GM06990 (cell line): ENCODE measurements around the gene DBN1.

Source experiments
- DNase-seq: peaks from one replicate; pipeline ENCODE4 v3.0.0-alpha.2; 2011; ENCODE audit not compliant: insufficient read length; ENCODE audit errors: extremely low read depth
- H3K27me3 ChIP-seq: replicated peaks from 2 replicates; pipeline ENCODE4 v1.6.0; 2011; ENCODE audit warnings: low read length; ENCODE audit not compliant: control insufficient read depth, insufficient read depth
- H3K36me3 ChIP-seq: 2 replicates; pipeline ENCODE4 v1.5.1; 2011; ENCODE audit warnings: low read length; ENCODE audit not compliant: control insufficient read depth, insufficient read depth
- H3K4me3 ChIP-seq: replicated peaks from 2 replicates; pipeline ENCODE4 v1.5.1; 2011; ENCODE audit warnings: low read depth, mild to moderate bottlenecking, control low read depth, low read length
- TF ChIP-seq, protein P1 (sequence below): IDR thresholded peaks from 2 replicates; pipeline ENCODE4 v1.5.1; 2011; ENCODE audit warnings: low read length, control low read depth, mild to moderate bottlenecking, inconsistent platforms; ENCODE audit not compliant: insufficient read depth, poor library complexity, severe bottlenecking

Gene DBN1

GRCh38 chr5:177428574-177429217 is 44.7 kb downstream of the DBN1 start:
- TF ChIP-seq, protein P1, sequence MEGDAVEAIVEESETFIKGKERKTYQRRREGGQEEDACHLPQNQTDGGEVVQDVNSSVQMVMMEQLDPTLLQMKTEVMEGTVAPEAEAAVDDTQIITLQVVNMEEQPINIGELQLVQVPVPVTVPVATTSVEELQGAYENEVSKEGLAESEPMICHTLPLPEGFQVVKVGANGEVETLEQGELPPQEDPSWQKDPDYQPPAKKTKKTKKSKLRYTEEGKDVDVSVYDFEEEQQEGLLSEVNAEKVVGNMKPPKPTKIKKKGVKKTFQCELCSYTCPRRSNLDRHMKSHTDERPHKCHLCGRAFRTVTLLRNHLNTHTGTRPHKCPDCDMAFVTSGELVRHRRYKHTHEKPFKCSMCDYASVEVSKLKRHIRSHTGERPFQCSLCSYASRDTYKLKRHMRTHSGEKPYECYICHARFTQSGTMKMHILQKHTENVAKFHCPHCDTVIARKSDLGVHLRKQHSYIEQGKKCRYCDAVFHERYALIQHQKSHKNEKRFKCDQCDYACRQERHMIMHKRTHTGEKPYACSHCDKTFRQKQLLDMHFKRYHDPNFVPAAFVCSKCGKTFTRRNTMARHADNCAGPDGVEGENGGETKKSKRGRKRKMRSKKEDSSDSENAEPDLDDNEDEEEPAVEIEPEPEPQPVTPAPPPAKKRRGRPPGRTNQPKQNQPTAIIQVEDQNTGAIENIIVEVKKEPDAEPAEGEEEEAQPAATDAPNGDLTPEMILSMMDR = no peak
- Histone ChIP-seq H3K36me3 (peaks cover 23% of the 10 kb centered on the region), H3K4me3 (peak overlapping the region; percentile 86), H3K27me3 (no peaks in the 10 kb centered on the region)
- DNase-seq = no peak

GRCh38 chr5:177427919-177428573 is 45.4 kb downstream of the DBN1 start:
- TF ChIP-seq, protein P1 = no peak
- no peaks in the 10 kb centered on the region for H3K27me3 ChIP-seq
- H3K36me3 ChIP-seq = peaks cover 16% of the 10 kb centered on the region
- H3K4me3 ChIP-seq = peak overlapping the region; percentile 86
- peak; percentile 61 for DNase-seq

- DNase-seq = peak; percentile 51
- TF ChIP-seq, protein P1 = no peak
These were observed 46.1 kb downstream of the DBN1 start for GRCh38 chr5:177427211-177427822.

DNA sequence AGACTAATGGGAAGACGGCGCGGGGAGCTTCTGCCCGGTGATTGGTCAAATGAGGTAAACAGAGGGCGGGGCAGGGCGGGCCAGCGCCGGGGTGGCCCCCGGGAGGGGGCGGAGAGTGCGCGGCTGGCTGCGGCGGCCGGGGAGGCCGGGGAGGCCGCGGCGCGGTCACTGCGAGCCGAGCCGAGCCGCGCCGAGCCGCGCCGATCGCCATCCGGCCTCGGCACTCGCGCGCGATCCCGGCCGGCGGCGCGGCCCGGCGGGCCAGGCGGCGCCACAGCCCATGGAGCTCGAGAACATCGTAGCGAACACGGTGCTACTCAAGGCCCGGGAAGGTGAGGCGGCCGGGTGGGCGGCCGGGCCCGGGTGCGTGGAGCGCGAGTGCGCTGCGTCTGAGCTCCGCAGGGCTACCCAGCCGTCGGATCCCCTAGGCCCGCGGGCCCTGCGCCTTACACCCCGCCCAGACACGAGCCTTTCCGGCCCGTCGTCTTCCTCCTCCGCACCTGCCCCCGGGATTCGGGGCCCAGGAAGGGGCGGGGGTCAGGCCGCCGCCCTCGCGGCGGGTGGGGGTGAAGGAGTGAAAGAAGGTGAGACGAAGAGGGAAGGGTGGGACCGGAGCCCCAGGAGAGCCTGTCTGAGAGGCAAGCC is 46.7 kb downstream of the DBN1 start, which contains the start of gene GRK6:
Gene GRK6 (plus strand): TSS at position 111 of the 645 bp plus-strand sequence. CDS start 170 bp downstream, at position 281.
- Histone ChIP-seq H3K27me3 (no peaks in the 10 kb centered on the region), H3K4me3 (peak within 1 kb of the TSS; percentile 86), H3K36me3 (peaks cover 3% of the 10 kb centered on the region)
- peak; percentile 80 for DNase-seq
- TF ChIP-seq, protein P1 = no peak

More at GRCh38 chr5:177427211-177427822, 46.1 kb downstream of the DBN1 start:
- Histone ChIP-seq H3K36me3 (peaks cover 9% of the 10 kb centered on the region), H3K27me3 (no peaks in the 10 kb centered on the region), H3K4me3 (peak overlapping the region; percentile 86)

DNA sequence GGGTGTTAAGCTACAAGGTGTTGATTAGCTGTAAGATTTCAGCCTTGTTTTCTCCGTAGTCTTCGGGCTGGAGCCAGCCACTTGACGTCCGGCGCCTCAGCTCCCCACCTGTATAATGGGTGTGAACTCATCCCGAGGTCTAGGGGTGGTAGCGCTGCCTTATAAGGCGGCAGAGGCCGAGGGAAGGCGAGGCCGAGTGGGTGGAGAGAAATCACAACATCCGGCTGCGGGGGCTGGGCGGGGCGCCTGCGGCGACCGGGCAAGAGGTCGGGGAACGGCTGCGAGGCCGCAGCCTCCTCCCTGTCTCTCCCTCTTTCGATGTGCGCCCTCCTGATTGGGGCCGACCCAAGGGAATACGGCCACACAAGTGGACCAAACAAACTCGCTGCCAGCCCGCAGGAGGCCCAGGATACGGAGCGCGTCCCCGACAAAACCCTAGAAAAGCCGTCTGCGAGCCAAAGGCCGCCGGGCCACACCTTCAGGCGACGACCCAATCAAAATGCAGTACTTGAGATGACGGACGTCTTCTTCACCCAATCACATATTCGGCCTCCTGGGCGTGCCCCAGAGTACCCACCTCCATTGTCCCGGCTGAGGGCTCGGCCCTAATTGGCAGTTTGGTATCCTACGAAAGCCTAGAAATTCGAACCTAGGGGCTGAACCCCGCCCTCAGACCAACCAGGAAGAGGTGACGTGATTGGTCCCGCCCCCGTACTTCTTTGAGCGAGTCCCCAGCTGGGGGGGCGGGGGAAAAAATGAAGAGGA is 47.5 kb downstream of the DBN1 start:
- H3K27me3 ChIP-seq = no peaks in the 10 kb centered on the region
- peaks cover 3% of the 10 kb centered on the region for H3K36me3 ChIP-seq
- peak overlapping the region; percentile 68 for H3K4me3 ChIP-seq
- DNase-seq = peak; percentile 98
- TF ChIP-seq, protein P1 = no peak
